Heart right ventricle (tissue), 16 donors: ENCODE measurements around the gene FASLG. TPM values are rescaled to one million over a fixed set of nuclear protein-coding genes. Genes with fewer than 3 reads are reported as not detected.

Experiments
- ATAC-seq, 8 donors: fragments of 200-7000 bp; cut with Tn5 transposase; one replicate each; pipeline ENCODE4 v1.9.1; 2020; ENCODE audit warnings: mild to moderate bottlenecking in 8 of 8, moderate library complexity in 8 of 8, moderate number of reproducible peaks in 1 of 8
- DNase-seq, 2 donors: peaks; one replicate each; pipeline ENCODE4 v3.0.0-alpha.2; 2020
- H3K27ac ChIP-seq, 10 donors: fragments of 200-600 bp; sonication (generic) in 2 of 10; one replicate each; pipeline versions ENCODE4 v1.5.0 to v1.8.0; 2020 to 2022; ENCODE audit warnings: mild to moderate bottlenecking in 3 of 10
- H3K27me3 ChIP-seq, 7 donors: fragments of 200-600 bp; one replicate each; pipeline ENCODE4 v1.8.0; 2021 to 2022; ENCODE audit warnings: mild to moderate bottlenecking in 2 of 7
- H3K36me3 ChIP-seq, 9 donors: fragments of 200-600 bp; sonication (generic) in 1 of 9; one replicate each; pipeline versions ENCODE4 v1.5.0 to v1.8.0; 2020 to 2022; ENCODE audit warnings: mild to moderate bottlenecking in 2 of 9
- H3K4me1 ChIP-seq, 9 donors: fragments of 200-600 bp; sonication (generic) in 1 of 9; one replicate each; pipeline versions ENCODE4 v1.5.0 to v1.8.0; 2020 to 2022; ENCODE audit warnings: mild to moderate bottlenecking in 4 of 9
- H3K4me3 ChIP-seq, 10 donors: fragments of 200-600 bp; sonication (generic) in 2 of 10; one replicate each; pipeline versions ENCODE4 v1.5.0 to v1.8.0; 2020 to 2022; ENCODE audit warnings: mild to moderate bottlenecking in 7 of 10, moderate library complexity in 2 of 10
- H3K9me3 ChIP-seq, 11 donors: fragments of 200-600 bp in 10 of 11; sonication (generic) in 2 of 11; one replicate each; pipeline versions ENCODE4 v1.5.0 to v1.8.0; 2013 to 2022; ENCODE audit warnings: mild to moderate bottlenecking in 2 of 11, control low read depth in 1 of 11, moderate library complexity in 1 of 11
- CTCF ChIP-seq, 9 donors: fragments of 200-600 bp; sonication (generic) in 2 of 9; IDR thresholded peaks; one replicate each; pipeline versions ENCODE4 v1.5.0 to v1.8.0; 2021 to 2022; ENCODE audit warnings: antibody characterized with exemption in 9 of 9, mild to moderate bottlenecking in 5 of 9, moderate library complexity in 1 of 9
- WGBS, 2 donors: extraction: QIAGEN DNeasy Blood & Tissue Kit; methylation state at CpG; one replicate each; pipeline ENCODE4 v1.1.7; 2013; ENCODE audit warnings: inconsistent platforms in 1 of 2; 5-methylcytosine and 5-hydroxymethylcytosine counted together
- intact Hi-C, 10 donors: fragments of 100-400 bp; cut with DNase I; formaldehyde crosslinking; loops; one replicate each; pipeline versions ENCODE4 v1.11.1 to v1.14.2; 2022
- polyA plus RNA-seq, 2 donors: library from polyadenylated mRNA; stranded (reverse); fragments of 200-250 nt; gene quantifications; one replicate each; pipeline ENCODE4 v1.2.3, GENCODE V29; 2013
- total RNA-seq, 10 donors: library from RNA; stranded (reverse); fragmentation: NEBNext Ultra II Directional in 3 of 10; extraction: Animal tissue kit (Norgen Biotek cat#: 25700) in 3 of 10; gene quantifications; one replicate each; pipeline versions ENCODE4 v1.2.1 to v1.2.4, GENCODE V29; 2021 to 2023
- donor health status: Arrhythmogenic right ventricular cardiomyopathy.
- donor health status: ischemic (EF 13 %, LVEDD 7.1; RV severe dilation, severe dysfunction).
- donor health status: healthy with polysubstance abuse.
- donor health status: DM: no; HTN: yes; CAD: no.
- donor health status: DM: no; HTN: no; CAD: no.
- donor health status: ischemic (EF 25% LVEDD 6.9; RV normal size, moderate dysfunction).
- donor health status: ischemic (EF 25% LVEDD 5.7; RV mildly dilated, moderate dysfunction).
- donor health status: healthy.
- donor health status: DM: yes; HTN: yes; CAD: no.
- donor health status: Ischemic cardiomyopathy.
- donor health status: ischemic (EF 35%, LVEDD 5.7; RV mildly dilated, moderate dysfunction).
- donor health status: nonischemic (EF 11% LVEDD 7.7; RV severe dilation, severe dysfunction).
- donor health status: DM: yes; HTN: yes; CAD: no.
- donor health status: PGD.
- donor health status: ischemic (EF 29% LVEDD 5.4; RV normal size, mild dysfunction).
- donor health status: nonischemic (EF 23%, LVEDD 6.1; RV moderate dilation, normal function).

The FASLG gene
- total and polyA plus RNA-seq, 12 donors, result 0.03 to 1.7 (median 0.20) TPM; not detected in 8

DNA sequence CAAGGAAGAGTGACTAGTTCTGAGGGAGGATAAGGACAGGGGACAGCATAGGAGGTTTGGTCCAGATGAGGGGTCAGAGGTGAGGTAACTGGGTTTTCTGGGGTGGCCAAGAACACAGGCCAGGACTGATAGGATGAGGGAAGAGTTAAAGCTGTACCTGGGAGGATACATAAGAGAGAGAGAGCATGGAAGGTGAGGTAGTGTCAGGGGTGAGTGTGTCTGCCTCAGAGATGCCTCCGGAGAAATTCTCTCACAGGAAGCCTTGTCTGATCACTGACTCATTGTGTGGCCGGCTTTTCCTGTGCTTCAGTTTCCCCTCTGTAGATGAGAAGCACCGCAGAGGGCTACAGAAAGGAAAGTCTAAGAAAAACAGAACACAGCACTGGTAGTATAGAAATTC is 40.2 kb downstream of the FASLG start:
- TF ChIP-seq CTCF (IDR thresholded peaks at IDR 0.05), result no peak
- ATAC-seq, result peak in 3 of 8 donors; percentile 25 to 59 (median 28)
- no peaks in the 10 kb centered on the region for H3K27me3 ChIP-seq
- H3K4me1 ChIP-seq, result peaks cover 0 to 48% (median 3%) of the 10 kb centered on the region in 9 donors
- WGBS, 2 donors, result 42 to 53% methylated on average over 3 of the region's 3 CpGs
- peak overlapping the region in 4 of 10 donors; percentile 25 to 65 (median 55) for H3K27ac ChIP-seq
- no peak for DNase-seq
- no peak overlapping the region for H3K4me3 ChIP-seq
- H3K9me3 ChIP-seq, result no peaks in the 10 kb centered on the region
- no peaks in the 10 kb centered on the region for H3K36me3 ChIP-seq
- intact Hi-C loops, result loop anchor here in 2 of 10 donors (5.0 kb wide), 1 partner anchor 42 kb away; the partner anchor contains the start of gene FASLG (in 2 of the 2)

DNA sequence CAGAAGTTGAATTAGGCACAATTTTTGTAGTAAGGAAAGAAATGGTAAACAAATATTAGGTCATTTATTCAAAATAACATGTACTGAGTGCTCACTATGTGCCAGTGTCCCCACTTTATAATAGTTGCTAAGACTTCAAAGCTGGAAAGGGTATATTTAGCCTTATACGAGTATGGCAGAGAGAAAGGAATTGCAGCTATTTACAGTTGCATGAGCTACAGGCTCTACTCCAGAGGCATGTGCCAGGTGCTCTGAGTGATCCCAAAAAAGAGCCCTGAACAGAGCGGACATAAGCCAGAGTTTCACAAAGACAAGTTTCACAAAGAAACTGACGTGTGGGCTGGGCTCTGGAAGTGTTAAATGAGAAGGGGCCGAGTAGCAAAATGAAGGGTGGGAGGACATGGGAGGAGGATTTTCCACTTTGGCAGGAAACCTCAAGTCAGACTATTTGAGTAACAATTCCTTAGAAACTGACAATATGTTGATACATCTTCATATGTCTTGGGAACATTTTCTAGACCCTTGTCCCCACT is 40.9 kb downstream of the FASLG start:
- Histone ChIP-seq H3K4me3 (no peak overlapping the region), H3K27ac (peak overlapping the region in 7 of 10 donors; percentile 14 to 65 (median 43))
- 32 to 35% methylated on average over 4 of the region's 4 CpGs for whole genome bisulfite sequencing, 2 donors

DNA sequence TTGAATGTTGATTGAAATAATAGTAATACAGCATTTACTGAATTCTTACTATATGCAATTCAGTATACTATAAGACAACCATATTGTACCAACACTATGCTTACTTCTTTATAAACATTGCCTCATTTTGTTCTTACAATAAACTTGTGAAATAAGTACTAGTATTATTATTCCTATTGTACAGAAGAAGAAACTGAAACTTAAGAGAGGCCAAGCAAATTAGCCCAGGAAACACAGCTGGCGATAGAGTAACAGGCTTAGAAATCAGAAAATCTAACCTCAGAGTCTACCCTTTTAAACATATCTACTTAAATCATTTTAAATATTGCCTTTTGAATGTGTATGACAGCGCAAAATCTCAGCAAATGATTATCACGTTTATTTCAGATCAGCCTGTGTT is 41.7 kb downstream of the FASLG start:
- Histone ChIP-seq H3K4me1 (peaks cover 0 to 57% (median 3%) of the 10 kb centered on the region in 9 donors), H3K9me3 (no peaks in the 10 kb centered on the region), H3K4me3 (no peak overlapping the region), H3K27me3 (no peaks in the 10 kb centered on the region), H3K36me3 (no peaks in the 10 kb centered on the region), H3K27ac (peak overlapping the region in 1 of 10 donors; percentile 65)
- intact Hi-C loops, result loop anchor here in 1 of 10 donors (5.0 kb wide), 1 partner anchor 88 kb away; no protein-coding TSS in a partner anchor
- 95% methylated on average over 3 of the region's 3 CpGs for WGBS, 2 donors
- DNase-seq (no peak), ATAC-seq (no peak)
- TF ChIP-seq CTCF (IDR thresholded peaks at IDR 0.05), result no peak

More for the DNA sequence above, 40.9 kb downstream of the FASLG start:
- ATAC-seq (peak; percentile 73 to 95 (median 84)), DNase-seq (peak in 1 of 2 donors; percentile 10)
- H3K4me1 ChIP-seq, result peaks cover 0 to 54% (median 3%) of the 10 kb centered on the region in 9 donors
- TF ChIP-seq CTCF (IDR thresholded peaks at IDR 0.05), result no peak
- no peaks in the 10 kb centered on the region for H3K36me3 ChIP-seq
- intact Hi-C loops, result loop anchor here in 3 of 10 donors (5.0 kb wide), 2 partner anchors 42 to 87 kb away; partner anchors contain the start of gene FASLG (in 2 of the 3)
- H3K9me3 ChIP-seq, result no peaks in the 10 kb centered on the region
- no peaks in the 10 kb centered on the region for H3K27me3 ChIP-seq

- H3K36me3 ChIP-seq, result no peaks in the 10 kb centered on the region
- H3K9me3 ChIP-seq, result no peaks in the 10 kb centered on the region
- no peak overlapping the region for H3K4me3 ChIP-seq
- intact Hi-C loops, result loop anchor here in 1 of 10 donors (5.0 kb wide), 1 partner anchor 92 kb away; no protein-coding TSS in a partner anchor
- H3K4me1 ChIP-seq, result peaks cover 0 to 34% (median 3%) of the 10 kb centered on the region in 9 donors
- H3K27me3 ChIP-seq, result no peaks in the 10 kb centered on the region
- H3K27ac ChIP-seq, result no peak overlapping the region
- TF ChIP-seq CTCF (IDR thresholded peaks at IDR 0.05), result no peak
- ATAC-seq (no peak), DNase-seq (no peak)
- WGBS, 2 donors, result 58 to 67% methylated on average over 1 of the region's 1 CpG
Measured at GRCh38 chr1:172704001-172704400, 45.1 kb downstream of the FASLG start.
